Fibroblast of upper back skin (primary cell): ENCODE results near the gene IFITM2.
"Not testable (repeated sequence)": the region's sequence is repeated elsewhere in the genome, so short reads cannot be mapped to it uniquely, and the experiment has no call there.

Experiments
- DNase-seq: peaks from one replicate; pipeline ENCODE4 v3.0.0-alpha.2; 2013

IFITM2 gene

DNA sequence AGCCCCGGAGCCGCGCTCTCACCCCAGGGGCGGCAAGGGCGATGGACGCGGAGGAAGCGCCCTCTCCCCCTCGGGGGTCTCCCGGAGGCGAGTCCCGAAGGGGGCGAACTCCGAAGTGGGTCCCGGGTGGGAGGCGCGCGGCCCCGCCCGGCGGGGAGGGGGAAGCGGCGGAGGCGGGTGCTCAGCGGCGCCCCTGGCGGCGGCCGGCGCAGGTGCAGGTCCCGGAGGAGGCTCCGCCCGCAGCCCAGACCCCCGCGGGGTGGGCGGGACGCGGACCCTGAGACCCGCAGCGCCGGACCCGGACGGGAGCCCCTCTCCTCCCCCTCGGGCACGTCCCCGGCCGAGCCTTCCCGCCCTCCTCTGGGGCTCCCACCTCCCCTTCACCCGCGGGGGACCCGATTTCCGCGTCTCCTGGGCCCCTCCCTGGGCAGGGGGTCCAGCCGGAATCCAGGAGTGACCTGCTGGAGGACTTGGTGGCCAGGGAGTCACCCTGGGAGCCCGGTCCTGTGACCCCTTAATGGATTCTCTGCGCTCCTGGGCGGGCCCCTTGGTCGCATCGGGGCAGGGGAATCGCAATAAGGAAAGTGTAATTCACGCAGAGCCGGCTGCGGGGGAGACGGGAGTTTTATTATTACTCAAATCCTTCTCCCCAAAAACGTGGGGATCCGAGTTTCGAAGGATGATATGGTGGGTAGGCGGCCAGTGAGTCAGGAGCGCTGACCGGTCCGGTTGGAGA lies 3.6 kb downstream of the IFITM2 start:
- DNase-seq = not testable (repeated sequence)

DNA sequence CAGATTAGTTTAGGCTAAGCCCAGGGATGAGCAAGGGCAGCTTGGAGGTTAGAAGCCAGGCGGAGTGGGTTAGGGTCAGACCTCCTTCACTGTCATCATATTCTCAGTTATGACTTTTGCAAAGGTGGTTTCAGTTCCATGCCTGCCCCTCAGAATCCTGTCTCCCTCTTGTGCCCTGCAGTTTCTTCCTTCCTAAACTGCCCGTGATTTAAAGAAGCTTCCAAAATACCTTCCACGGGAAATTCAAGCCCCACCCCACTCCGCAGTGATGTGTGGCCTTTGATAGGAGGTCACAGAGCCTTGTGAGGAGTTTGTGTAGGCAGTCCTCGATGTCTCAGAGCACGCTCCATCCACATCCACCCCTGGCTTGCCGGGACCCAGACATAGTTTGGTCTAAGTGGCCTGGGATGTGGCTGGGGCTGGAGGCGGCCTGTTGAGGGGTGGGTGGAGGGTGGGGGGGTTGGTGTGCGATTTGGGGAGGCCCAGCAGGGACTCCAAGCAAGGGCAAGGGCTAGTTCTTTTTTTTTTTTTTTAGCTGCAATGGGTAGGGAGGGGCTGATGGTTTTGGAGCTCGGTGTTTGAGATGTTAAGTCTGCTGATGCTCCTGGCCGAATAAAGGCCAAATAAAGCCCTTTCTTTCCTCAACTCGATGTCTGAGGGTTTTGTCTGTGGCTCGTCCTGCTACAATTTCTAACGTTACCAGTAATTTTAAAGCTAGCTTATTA lies 4.6 kb downstream of the IFITM2 start:
- DNase-seq = no peak

DNA sequence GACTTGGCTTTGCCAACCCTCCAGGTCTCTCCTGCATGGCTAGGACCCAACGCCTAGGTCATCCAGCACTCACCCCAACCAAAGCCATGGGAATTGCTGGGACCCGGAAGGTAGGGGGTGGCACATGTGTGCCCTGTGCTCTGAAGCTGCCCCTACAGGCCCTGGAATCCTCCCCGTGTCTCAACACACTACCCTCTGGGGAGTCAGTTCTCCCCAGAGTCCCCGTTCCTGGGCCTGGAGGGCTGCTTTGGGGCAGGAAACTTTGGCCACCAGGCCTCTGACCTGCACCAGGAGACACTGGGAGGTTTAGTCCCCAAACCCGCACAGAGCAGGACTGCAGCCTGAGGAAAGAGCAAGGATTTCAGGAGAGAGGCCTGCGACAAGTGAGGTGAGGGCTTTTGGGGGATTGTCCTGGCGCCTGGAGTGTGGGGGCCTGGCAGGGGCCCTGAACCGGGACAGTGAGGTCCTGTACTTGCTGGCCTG lies 5.7 kb downstream of the IFITM2 start:
- no peak for DNase-seq

DNA sequence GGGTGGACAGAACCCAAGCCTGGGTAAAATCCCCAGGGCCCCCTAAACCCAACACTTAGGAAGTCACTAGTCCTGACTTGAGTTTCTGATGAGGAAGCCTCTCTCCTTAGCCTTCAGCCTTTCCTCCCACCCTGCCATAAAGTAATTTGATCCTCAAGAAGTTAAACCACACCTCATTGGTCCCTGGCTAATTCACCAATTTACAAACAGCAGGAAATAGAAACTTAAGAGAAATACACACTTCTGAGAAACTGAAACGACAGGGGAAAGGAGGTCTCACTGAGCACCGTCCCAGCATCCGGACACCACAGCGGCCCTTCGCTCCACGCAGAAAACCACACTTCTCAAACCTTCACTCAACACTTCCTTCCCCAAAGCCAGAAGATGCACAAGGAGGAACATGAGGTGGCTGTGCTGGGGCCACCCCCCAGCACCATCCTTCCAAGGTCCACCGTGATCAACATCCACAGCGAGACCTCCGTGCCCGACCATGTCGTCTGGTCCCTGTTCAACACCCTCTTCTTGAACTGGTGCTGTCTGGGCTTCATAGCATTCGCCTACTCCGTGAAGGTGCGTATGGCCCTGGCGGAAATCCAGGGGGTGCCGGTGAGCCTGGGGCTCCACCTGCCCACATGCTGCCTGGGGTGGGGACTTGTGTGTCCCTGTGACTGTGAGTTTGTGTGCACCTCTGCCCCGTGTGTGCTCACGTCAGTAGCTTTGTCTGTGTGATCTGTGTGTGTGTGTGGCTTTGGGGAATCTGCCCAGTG lies 6.4 kb downstream of the IFITM2 start, which contains the start of gene IFITM1:
TSS of gene IFITM1 (plus strand) at position 254 of the 767 bp plus-strand sequence. CDS start at position 385, 131 bp downstream.
- DNase-seq = peak; percentile 75

DNA sequence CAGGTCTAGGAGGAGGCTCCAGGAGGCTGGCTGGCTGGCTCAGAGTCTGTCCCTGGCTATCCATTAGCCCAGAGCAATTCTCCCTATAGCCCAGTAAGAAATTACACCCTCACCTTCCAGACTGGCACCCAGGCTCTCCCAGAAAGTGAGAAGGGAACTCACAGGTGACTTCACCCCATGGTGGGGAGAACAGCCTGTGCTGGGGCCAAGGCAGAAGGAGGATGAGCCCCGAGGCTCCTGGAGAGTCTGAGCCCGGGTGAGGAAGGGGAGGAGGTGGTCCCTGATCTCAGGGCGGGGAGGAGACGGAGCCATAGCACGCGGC lies 6.9 kb downstream of the IFITM2 start:
- DNase-seq = not testable (repeated sequence)

DNA sequence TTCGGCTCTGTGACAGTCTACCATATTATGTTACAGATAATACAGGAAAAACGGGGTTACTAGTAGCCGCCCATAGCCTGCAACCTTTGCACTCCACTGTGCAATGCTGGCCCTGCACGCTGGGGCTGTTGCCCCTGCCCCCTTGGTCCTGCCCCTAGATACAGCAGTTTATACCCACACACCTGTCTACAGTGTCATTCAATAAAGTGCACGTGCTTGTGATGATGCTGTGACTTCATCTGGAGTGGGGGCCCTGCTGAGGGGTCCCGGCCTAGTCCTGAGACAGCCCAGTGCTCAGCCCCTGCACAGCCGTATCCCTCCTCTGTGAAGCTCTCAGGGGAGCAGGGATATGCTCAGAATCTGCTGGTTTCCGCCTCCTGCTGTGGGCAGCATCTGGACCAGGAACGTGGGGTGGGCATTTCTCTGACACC lies 7.5 kb downstream of the IFITM2 start:
- DNase-seq = no peak

DNA sequence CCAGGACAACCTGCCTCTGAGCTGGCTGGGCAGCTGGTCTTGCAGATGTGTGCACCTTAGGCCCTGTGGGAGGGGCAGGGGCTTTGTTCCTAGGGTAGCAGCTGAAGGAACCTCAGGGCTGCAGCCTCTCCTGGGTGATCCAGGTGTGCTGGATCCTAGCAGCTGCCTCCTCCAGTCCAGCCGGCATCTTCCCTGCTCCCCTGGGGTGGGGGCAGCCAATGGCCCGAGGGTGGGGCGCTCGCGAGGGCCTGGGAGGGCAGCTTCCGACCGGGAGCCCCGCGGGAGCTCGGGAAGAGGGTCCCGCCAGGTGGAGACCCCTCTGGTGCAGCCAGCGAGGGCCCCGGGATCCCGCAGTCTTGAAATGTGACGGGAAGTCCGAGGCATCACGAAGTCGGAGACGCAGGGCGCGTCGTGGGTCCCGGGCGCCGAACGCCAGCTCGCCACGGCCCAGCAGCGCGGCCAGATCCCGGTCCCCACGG lies 7.9 kb downstream of the IFITM2 start:
- no peak for DNase-seq

DNA sequence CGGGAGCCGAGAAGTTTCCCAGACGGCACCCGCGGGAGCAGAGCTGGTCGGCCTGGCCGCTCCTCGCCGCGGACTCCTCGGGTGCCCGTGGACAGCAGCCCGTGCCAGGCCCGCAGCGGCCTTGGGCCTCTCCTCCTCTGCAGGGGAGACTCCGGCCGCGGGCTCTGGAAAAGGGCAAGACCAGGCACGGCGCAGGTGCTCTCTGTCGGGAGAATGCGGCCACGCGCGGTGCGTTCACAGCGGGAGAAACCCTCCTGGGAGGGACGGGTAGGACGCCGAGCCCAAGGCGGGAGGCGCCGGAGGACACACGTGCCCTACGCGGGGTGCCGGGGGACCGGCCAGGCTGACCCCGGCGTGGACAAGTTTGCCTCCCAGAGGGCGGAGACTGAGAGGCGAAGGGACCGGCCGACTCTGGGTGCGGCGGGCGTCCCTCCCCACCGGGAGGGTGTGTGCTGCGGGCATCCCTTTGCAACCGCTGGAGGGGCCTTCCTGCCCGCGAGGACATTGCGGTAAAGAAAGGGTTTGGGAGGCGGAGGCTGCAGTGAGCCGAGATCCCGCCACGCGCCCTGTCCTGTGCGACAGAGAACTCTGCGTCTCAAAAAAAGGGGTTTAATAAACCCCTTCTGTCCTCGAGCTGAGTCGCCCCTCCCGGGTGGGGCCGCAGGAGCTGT lies 8.6 kb downstream of the IFITM2 start:
- no peak for DNase-seq

DNA sequence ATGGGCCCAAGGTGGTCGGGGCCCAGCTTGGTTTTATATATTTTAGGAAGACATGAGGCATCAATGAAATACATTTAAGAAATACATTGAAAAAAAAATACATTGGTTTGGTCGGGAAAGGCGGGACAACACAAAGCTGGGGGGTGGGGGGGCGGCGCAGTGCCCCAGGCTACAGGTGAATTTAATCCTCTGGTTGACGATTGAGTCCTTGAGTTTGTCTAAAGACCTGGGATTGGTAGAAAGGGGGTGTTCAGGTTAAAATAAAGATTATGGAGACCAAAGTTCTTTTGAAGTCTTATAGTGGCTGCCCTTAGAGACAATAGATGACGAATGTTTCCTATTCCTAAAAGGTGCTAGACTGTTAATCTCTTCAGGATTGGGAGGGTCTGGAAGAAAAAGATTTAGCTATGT lies 9.3 kb downstream of the IFITM2 start:
- no peak for DNase-seq

DNA sequence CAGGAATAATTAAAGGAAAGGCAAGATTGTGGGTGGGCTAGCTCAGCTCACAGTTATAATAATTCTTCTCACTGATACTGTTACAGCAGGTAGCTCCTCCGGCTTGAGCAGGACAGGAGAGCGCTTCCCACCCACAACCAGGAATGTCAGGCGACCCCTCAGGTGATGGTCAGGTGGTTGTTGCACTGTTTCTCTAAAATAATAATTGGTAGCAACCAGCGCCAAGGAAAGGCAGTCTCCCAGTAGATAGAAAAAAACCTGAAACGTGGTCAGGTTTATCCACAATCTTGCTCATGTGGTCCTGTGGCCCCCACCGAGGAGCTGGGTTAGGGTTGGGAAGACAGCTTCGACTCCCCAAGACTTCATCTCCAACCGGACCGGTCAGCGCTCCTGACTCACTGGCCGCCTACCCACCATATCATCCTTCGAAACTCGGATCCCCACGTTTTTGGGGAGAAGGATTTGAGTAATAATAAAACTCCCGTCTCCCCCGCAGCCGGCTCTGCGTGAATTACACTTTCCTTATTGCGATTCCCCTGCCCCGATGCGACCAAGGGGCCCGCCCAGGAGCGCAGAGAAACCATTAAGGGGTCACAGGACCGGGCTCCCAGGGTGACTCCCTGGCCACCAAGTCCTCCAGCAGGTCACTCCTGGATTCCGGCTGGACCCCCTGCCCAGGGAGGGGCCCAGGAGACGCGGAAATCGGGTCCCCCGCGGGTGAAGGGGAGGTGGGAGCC lies 10.2 kb downstream of the IFITM2 start:
- not testable (repeated sequence) for DNase-seq

DNA sequence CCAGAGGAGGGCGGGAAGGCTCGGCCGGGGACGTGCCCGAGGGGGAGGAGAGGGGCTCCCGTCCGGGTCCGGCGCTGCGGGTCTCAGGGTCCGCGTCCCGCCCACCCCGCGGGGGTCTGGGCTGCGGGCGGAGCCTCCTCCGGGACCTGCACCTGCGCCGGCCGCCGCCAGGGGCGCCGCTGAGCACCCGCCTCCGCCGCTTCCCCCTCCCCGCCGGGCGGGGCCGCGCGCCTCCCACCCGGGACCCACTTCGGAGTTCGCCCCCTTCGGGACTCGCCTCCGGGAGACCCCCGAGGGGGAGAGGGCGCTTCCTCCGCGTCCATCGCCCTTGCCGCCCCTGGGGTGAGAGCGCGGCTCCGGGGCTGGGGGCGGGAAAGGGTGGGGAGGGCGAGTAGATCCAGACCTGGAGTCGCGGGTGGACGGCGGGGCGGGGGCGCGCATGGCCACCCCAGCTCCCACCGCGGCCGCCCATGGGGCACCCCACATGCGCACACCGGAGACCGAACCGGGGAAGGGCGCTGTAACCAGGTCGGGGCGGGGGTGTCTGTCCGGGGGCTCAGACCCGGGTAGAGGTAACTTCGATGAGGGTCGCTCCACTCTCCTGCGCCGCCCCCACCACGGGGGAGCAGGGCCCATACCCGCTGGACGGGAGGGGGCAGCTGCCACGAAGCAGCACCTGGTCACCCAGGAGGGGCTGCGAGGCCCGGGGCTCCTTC lies 10.9 kb downstream of the IFITM2 start:
- DNase-seq = not testable (repeated sequence)

DNA sequence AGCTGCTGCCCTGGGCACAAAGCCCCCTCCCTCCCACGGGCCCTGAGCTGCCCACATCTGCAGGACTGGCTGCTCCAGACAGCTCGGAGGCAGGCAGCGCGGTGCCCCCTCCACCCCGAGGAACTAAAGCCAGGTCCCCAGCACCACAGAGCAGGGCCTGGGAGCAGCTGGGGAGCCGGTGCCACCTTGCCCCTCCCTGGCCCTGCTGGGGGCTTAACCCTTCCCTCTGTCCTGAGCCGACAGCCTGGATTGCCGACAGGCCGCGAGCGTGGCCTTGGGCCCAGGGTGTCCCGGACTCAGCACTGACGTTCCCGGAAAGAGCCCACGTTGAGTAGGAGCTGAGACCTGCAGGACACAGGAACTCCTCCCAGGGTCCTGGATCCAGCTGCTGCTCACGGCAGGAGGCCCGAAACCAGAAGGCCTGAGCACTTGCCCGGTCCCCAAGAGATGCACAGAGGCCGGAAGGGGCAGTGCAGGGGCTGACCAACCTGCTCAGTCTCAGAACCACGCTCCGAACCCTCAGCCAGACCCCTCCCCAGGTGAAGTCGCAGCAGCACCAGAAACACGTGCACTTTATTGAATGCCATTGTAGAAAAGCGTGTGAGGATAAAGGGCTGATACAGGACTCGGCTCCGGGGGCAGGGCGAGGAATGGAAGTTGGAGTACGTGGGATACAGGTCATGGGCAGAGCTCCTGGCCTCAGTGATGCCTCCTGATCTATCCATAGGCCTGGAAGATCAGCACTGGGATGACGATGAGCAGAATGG lies 11.7 kb downstream of the IFITM2 start:
- not testable (repeated sequence) for DNase-seq

DNA sequence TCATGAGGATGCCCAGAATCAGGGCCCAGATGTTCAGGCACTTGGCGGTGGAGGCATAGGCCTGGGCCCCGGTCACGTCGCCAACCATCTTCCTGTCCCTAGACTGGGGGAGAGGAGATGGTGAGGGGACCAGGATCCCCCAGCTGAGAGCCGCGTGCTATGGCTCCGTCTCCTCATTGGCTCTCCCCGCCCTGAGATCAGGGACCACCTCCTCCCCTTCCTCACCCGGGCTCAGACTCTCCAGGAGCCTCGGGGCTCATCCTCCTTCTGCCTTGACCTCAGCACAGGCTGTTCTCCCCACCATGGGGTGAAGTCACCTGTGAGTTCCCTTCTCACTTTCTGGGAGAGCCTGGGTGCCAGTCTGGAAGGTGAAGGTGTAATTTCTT lies 12.3 kb downstream of the IFITM2 start:
- not testable (repeated sequence) for DNase-seq

DNA sequence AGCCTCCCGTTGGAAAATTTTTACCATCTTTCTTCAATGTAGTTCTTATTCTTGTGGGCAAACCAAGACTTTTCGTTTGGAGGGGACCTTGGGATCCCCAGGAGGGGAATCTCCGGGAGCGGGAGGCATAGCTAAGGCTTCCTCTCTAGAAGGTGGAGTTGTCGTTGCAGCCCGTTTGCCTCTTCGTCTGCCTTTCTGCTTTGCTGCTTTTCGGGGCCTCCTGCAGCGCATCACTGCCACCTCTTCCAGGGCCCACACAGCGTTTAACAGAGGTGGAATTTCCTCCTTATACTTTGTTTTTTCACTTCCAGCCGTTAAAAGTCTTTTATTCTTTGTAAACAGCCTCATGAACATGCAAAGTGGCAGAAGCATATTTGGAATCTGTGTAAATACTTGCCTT lies 16.5 kb downstream of the IFITM2 start:
- DNase-seq = no peak

DNA sequence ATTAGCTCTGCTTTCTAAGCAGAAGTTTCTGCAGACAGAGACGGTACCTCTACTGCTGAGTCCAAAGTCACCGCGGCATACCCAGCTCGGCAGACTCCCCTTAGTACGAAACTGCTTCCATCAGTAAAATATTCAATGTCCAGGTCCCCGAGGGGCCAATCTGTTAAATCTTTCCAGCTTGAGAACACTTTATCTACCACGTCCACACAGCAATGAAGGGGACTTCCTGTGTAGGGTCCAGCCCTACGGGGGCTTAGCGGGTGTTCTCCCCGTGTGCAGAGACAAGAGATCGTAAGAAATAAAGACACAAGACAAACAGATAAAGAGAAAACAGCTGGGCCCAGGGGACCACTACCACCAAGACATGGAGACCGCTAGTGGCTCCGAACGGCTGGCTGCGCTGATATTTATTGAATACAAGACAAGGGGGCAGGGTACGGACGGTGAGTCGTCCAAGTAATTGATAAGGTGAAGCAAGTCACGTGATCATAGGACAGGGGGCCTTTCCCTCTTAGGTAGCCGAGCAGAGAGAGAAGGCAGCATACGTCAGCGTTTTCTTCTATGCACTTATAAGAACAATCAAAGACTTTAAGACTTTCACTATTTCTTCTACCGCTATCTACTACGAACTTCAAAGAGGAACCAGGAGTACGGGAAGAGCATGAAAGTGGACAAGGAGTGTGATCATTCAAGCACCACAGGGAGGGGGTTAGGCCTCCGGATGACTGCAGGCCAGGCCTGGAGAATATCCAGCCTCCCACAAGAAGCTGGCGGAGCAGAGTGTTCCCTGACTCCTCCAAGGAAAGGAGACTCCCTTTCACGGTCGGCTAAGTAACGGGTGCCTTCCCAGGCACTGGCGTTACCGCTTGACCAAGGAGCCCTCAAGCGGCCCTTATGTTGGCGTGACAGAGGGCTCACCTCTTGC lies 17.2 kb downstream of the IFITM2 start:
- not testable (repeated sequence) for DNase-seq

DNA sequence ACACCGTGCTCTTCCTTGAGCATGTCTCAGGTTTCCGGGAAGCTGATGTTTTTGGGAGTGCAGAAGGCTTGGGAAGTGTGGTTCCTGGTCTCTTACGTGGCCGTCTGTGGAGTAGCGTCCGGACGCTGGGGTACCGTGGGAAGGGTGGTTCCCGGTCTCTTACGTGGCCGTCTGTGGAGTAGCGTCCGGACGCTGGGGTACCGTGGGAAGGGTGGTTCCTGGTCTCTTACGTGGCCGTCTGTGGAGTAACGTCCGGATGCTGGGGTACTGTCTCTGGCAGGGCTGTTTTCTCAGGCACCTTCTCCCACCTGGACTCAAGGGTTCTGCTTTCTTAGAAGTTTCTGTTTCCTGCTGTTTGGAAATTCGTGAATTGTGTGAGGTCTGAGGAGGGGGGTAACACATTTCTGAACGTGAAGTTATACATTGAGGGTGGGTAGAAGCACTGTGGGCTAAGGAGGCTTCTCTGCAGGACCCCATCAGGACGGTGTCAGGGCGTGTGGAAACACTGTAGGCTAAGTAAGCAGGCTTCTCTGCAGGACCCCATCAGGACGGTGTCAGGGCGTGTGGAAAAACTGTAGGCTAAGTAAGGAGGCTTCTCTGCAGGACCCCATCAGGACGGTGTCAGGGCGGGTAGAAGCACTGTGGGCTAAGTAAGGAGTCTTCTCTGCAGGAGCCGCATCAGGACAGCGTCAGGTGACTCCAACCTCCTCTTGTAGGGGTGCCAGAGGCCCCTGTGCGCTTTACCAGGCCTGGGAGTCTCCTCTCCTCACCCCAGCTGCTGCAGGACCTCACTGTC lies 18.4 kb downstream of the IFITM2 start:
- DNase-seq = no peak

DNA sequence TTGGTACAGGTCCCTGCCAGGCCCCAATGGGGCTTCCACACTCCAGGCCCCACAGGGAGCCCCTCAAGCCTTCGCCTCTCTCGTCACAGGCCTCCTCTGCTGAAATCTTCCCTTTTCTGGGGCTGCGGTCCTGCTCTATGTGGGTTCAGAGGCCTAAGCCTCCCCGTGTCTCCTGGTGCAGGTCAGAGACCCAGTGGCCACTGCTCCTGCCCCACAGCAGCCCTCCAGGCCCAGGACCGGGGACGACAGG lies 18.9 kb downstream of the IFITM2 start:
- no peak for DNase-seq

DNA sequence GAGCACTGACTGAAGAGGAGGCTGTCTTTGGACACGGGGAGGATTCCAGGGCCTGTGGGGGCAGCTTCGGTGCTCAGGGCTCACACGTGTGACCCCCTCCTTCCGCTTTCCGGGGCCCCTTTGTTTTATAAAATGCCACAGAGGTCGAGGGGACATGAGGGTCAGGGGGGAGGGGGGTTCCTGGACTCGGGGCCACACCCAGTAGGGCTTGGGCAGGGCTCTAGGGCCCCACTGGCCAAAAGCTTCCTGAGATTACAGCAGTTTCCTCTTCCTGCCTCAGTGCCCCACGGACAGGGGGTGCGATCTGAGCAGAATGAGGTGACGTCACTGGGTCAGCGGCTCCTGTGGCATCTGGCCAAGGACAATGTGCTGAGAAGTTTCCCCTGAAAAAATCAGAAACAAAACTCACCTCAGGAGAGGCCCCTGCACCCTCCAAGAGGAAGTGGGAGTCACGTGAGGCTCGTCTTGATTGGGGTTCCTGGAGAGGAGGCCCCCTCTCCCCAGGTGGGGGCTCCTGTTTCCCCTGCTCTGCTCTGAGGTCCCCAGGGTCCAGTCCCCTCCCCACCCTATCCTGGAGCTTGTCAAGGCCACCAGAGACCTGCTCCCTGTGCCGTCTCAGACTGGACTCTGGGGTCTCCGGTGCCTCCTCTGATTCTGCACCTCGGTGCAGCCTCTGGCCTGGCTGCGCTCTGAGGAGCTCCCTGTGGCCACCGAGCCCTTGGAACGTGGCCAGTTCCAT lies 19.4 kb downstream of the IFITM2 start:
- DNase-seq = peak; percentile 39
